ENCODE measurements around the gene CAV1.

The CAV1 gene

DNA sequence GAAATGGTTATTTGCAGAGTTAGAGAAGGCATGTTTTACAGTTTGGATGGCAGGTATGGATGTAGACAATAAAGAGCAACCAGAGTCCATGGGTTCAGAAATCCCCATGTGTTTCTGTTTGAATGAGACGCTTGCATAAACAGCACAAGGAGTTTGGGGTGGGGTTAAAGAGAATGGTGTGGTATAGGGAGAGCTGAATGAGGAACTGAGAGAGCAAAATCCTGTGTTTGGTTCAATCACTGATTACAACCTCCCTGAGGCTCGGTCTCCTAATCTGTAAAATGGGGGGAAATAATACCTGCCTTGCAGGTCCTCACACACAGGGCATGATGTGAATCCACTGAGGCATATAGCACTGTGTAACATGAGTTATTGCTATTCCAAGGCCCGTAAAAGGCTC is 23.7 kb downstream of the CAV1 start:
- TF ChIP-seq, protein P1, sequence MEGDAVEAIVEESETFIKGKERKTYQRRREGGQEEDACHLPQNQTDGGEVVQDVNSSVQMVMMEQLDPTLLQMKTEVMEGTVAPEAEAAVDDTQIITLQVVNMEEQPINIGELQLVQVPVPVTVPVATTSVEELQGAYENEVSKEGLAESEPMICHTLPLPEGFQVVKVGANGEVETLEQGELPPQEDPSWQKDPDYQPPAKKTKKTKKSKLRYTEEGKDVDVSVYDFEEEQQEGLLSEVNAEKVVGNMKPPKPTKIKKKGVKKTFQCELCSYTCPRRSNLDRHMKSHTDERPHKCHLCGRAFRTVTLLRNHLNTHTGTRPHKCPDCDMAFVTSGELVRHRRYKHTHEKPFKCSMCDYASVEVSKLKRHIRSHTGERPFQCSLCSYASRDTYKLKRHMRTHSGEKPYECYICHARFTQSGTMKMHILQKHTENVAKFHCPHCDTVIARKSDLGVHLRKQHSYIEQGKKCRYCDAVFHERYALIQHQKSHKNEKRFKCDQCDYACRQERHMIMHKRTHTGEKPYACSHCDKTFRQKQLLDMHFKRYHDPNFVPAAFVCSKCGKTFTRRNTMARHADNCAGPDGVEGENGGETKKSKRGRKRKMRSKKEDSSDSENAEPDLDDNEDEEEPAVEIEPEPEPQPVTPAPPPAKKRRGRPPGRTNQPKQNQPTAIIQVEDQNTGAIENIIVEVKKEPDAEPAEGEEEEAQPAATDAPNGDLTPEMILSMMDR (IDR thresholded peaks at IDR 0.05; ENCODE audit: low read depth, low read length) = no peak
- H3K4me3 ChIP-seq (ENCODE audit: low read depth, low read length) = no peak overlapping the region

DNA sequence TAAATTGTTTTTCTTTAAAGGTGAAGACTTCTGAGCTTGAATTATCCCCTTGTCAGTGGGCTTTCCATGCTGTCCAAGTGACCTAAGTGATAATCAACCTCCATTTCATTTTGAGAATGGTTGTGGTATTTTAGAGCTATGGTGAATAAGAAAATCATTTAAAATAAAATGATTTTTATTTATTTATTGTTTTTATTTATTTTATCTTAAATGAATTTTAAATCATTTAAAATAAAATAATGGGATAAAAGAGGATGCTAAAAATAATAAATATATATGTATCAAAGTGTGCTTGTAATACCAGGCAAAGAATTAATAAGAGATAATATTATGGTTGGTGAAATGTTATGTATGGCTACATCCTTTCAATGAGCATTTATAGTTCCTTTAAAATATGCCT is 24.5 kb downstream of the CAV1 start:
- TF ChIP-seq, protein P1 (IDR thresholded peaks at IDR 0.05; ENCODE audit: low read depth, low read length) = no peak
- no peak overlapping the region for H3K4me3 ChIP-seq (ENCODE audit: low read depth, low read length)

GRCh38 chr7:116551692-116552091 is 26.9 kb downstream of the CAV1 start:
- TF ChIP-seq, protein P1 (IDR thresholded peaks at IDR 0.05; ENCODE audit: low read depth, low read length) = no peak
- H3K4me3 ChIP-seq (ENCODE audit: low read depth, low read length) = no peak overlapping the region

DNA sequence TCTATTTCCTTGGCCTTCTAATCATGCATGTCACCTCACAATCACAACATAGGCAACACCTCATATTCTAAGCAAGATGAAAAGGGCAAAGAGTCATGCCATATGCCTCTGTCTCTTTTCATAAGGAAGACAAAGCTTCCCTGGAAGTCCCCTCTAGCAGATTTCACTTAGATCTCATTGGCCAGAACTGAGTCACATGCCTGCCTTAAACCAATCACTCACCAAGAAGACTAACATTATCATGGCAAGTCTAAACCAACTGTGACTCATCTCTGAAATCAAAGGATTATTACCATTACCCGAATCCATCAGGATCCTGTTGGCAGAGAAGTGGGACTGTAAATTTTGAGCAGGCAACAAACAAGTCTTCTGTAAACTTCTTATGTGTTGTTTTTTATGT is 27.8 kb downstream of the CAV1 start:
- TF ChIP-seq, protein P1 (IDR thresholded peaks at IDR 0.05; ENCODE audit: low read depth, low read length) = no peak

DNA sequence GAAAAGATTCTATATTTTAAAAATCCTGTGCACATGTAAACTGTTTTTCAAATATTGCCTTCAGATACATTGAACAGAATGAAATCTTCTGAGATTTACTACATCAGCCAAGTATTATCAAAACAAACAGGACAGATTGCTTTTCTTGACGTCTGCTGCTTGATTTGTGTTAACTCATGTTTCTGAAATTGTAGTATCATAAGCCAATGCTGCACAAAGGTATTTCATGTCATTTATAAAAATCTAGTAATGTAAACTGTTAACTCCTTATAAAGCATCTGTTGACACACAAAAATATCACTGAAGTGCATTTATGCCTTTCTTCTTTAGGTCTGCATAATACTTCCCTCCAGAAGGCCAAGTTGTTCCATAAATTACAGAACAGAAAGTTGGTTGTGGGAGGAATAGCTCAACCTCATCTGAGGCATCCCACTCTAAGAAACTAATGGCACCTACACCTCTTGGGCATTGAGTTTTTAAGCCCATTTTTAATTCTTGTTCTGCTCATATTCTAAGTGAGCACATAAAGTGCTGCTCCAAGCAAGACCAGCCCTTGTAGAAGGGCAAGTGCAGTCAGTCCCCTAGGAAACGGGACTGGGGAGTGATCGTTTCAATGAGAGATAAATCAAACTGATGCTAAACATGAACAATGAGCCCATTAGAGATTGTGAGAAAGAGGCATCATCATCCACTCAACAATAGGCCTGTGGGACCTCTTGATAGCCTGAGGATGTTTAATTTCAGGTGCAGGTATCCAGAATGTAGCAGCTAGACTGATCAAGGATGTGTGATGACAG is 28.5 kb downstream of the CAV1 start:
- TF ChIP-seq, protein P1 (IDR thresholded peaks at IDR 0.05; ENCODE audit: low read depth, low read length) = no peak
- H3K4me3 ChIP-seq (ENCODE audit: low read depth, low read length) = no peak overlapping the region

More for the DNA sequence above, 27.8 kb downstream of the CAV1 start:
- no peak overlapping the region for H3K4me3 ChIP-seq (ENCODE audit: low read depth, low read length)

GRCh38 chr7:116554436-116554835 is 29.6 kb downstream of the CAV1 start:
- no peak overlapping the region for H3K4me3 ChIP-seq (ENCODE audit: low read depth, low read length)
- TF ChIP-seq, protein P1 (IDR thresholded peaks at IDR 0.05; ENCODE audit: low read depth, low read length) = no peak

- TF ChIP-seq, protein P1 (IDR thresholded peaks at IDR 0.05; ENCODE audit: low read depth, low read length) = no peak
- H3K4me3 ChIP-seq (ENCODE audit: low read depth, low read length) = no peak overlapping the region
These were observed 30.1 kb downstream of the CAV1 start for GRCh38 chr7:116554911-116555310.

Data from WI38 (cell line).